ENCODE results near the gene CDK14. TPM values are rescaled to one million over a fixed set of nuclear protein-coding genes. Genes with fewer than 3 reads are reported as not detected.
"Not testable (repeated sequence)": the region's sequence is repeated elsewhere in the genome, so short reads cannot be mapped to it uniquely, and the experiment has no call there.

CDK14 gene
- total RNA-seq, 1 experiment from 2014 or later, result not detected

- in situ Hi-C loops (cut with HindIII; ENCODE audit: low sequenced_read_pairs), result no loop called here
- no peak for DNase-seq (ENCODE audit: low spot score)
Observed at GRCh38 chr7:90897961-90898469, 301.9 kb downstream of the CDK14 start.

- in situ Hi-C loops (cut with HindIII; ENCODE audit: low sequenced_read_pairs), result no loop called here
- no peak for DNase-seq (ENCODE audit: low spot score)
Observed at GRCh38 chr7:90900628-90901356, 304.7 kb downstream of the CDK14 start.

GRCh38 chr7:90903841-90904240, 307.7 kb downstream of the CDK14 start:
- no peak for DNase-seq (ENCODE audit: low spot score)

GRCh38 chr7:90910136-90910535, 314.0 kb downstream of the CDK14 start:
- in situ Hi-C loops (cut with HindIII; ENCODE audit: low sequenced_read_pairs), result no loop called here
- no peak for DNase-seq (ENCODE audit: low spot score)

More at GRCh38 chr7:90903841-90904240, 307.7 kb downstream of the CDK14 start:
- in situ Hi-C loops (cut with HindIII; ENCODE audit: low sequenced_read_pairs), result no loop called here

- no peak for DNase-seq (ENCODE audit: low spot score)
- in situ Hi-C loops (cut with HindIII; ENCODE audit: low sequenced_read_pairs), result no loop called here
Observed at GRCh38 chr7:90916319-90916718, 320.2 kb downstream of the CDK14 start.

GRCh38 chr7:90917539-90917938, 321.4 kb downstream of the CDK14 start:
- in situ Hi-C loops (cut with HindIII; ENCODE audit: low sequenced_read_pairs), result no loop called here
- peak; percentile 78 for DNase-seq (ENCODE audit: low spot score)

- in situ Hi-C loops (cut with HindIII; ENCODE audit: low sequenced_read_pairs), result no loop called here
- peak; percentile 60 for DNase-seq (ENCODE audit: low spot score)
Observed at GRCh38 chr7:90918303-90918702, 322.2 kb downstream of the CDK14 start.

GRCh38 chr7:90919816-90920215, 323.7 kb downstream of the CDK14 start:
- in situ Hi-C loops (cut with HindIII; ENCODE audit: low sequenced_read_pairs), result no loop called here
- peak; percentile 88 for DNase-seq (ENCODE audit: low spot score)

GRCh38 chr7:90920336-90920735, 324.2 kb downstream of the CDK14 start:
- in situ Hi-C loops (cut with HindIII; ENCODE audit: low sequenced_read_pairs), result no loop called here
- DNase-seq (ENCODE audit: low spot score), result no peak

GRCh38 chr7:90923541-90923997, 327.4 kb downstream of the CDK14 start:
- in situ Hi-C loops (cut with HindIII; ENCODE audit: low sequenced_read_pairs), result no loop called here
- no peak for DNase-seq (ENCODE audit: low spot score)

- DNase-seq (ENCODE audit: low spot score); in situ Hi-C loops (cut with HindIII; ENCODE audit: low sequenced_read_pairs): not testable (repeated sequence)
Observed at GRCh38 chr7:90928700-90929424, 332.7 kb downstream of the CDK14 start.

- no peak for DNase-seq (ENCODE audit: low spot score)
- in situ Hi-C loops (cut with HindIII; ENCODE audit: low sequenced_read_pairs), result no loop called here
Observed at GRCh38 chr7:90931986-90932916, 336.1 kb downstream of the CDK14 start.

- DNase-seq (ENCODE audit: low spot score), result no peak
- in situ Hi-C loops (cut with HindIII; ENCODE audit: low sequenced_read_pairs), result no loop called here
Observed at GRCh38 chr7:90933041-90933440, 336.9 kb downstream of the CDK14 start.

GRCh38 chr7:90933984-90934383, 337.9 kb downstream of the CDK14 start:
- peak; percentile 82 for DNase-seq (ENCODE audit: low spot score)
- in situ Hi-C loops (cut with HindIII; ENCODE audit: low sequenced_read_pairs), result no loop called here

- DNase-seq (ENCODE audit: low spot score), result no peak
- in situ Hi-C loops (cut with HindIII; ENCODE audit: low sequenced_read_pairs), result no loop called here
Observed at GRCh38 chr7:90938371-90938770, 342.2 kb downstream of the CDK14 start.

- in situ Hi-C loops (cut with HindIII; ENCODE audit: low sequenced_read_pairs), result no loop called here
- no peak for DNase-seq (ENCODE audit: low spot score)
Observed at GRCh38 chr7:90939666-90940065, 343.5 kb downstream of the CDK14 start.

GRCh38 chr7:90944021-90944420, 347.9 kb downstream of the CDK14 start:
- DNase-seq (ENCODE audit: low spot score), result no peak
- in situ Hi-C loops (cut with HindIII; ENCODE audit: low sequenced_read_pairs), result no loop called here

- no peak for DNase-seq (ENCODE audit: low spot score)
- in situ Hi-C loops (cut with HindIII; ENCODE audit: low sequenced_read_pairs), result no loop called here
Observed at GRCh38 chr7:90945104-90945787, 349.1 kb downstream of the CDK14 start.
